GM21529 (cell line): ENCODE results near the gene GADD45B.
"Not testable (repeated sequence)": the region's sequence is repeated elsewhere in the genome, so short reads cannot be mapped to it uniquely, and the experiment has no call there.

Experiments used
- ATAC-seq: cut with Tn5 transposase; IDR thresholded peaks from one replicate; pipeline ENCODE4 v1.9.1; 2021; ENCODE audit not compliant: unreplicated experiment

Gene GADD45B

DNA sequence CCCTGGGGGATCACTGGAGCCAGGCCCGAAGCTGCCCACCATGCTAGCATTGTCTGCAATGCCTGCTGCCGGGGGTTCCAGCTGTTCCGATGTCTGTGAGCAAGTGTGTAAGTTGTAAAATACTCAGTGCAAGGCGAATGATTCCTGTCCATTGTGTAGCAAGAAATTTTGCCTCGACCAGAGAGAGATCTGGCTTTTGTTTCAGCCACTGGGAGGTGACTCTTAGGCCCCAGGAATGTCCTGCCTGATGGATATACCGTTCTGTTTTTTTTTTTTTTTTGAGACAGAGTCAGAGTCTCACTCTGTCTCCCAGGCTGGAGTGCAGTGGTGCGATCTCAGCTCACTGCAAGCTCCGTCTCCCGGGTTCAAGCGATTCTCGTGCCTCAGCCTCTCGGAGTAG lies 7.3 kb upstream of the GADD45B start:
- no peak for ATAC-seq

DNA sequence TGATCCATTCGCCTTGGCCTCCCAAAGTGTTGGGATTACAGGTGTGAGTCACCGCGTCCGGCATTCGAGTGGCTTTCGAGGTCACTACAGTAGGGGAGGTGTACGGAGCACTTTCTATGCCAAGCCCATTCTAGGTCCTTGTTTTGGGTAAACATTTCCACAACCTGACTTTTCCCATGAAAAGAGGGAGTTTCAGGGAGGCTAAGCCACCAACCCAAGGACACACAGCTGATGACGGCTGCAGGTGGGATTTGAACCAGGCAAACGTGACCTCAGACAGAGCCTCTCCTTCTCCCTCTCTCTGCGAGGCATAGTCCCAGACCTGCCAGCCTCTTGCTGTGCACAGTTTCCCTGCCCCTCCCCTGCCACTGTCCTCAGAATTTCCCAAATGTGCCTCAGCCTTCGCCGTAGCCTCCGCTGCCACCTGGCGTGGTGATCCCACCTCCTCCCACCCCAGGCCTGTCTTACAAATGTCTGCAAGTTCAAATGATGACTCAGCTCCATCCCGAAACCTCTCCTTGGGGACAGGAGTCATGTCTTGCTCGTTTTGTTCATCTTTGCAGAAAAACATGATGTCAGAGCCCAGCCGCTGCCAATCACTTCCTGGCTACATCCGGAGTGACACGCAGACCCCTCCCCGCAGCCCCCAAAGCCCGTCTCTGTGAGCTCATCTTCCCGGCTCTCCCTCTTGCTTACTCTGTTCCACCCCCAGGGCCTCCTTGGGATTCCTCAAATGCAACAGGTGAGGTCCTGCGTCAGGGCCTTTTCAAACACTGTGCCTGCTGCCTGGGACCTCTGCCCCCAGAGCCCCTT lies 6.6 kb upstream of the GADD45B start:
- ATAC-seq, result no peak

DNA sequence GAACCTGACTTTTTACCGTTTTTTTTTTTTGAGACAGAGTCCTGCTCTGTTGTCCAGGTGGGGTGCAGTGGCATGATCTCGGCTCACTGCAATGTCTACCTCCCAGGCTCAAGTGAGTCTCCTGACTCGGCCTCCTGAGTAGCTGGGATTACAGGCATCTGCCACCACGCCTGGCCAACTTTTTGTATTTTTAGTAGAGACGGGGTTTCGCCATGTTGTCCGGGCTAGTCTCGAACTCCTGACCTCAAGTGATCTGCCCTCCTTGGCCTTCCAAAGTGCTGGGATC lies 6.1 kb upstream of the GADD45B start:
- ATAC-seq, result not testable (repeated sequence)

GRCh38 chr19:2474232-2475017 lies 1.5 kb upstream of the GADD45B start:
- ATAC-seq, result peak; percentile 29

DNA sequence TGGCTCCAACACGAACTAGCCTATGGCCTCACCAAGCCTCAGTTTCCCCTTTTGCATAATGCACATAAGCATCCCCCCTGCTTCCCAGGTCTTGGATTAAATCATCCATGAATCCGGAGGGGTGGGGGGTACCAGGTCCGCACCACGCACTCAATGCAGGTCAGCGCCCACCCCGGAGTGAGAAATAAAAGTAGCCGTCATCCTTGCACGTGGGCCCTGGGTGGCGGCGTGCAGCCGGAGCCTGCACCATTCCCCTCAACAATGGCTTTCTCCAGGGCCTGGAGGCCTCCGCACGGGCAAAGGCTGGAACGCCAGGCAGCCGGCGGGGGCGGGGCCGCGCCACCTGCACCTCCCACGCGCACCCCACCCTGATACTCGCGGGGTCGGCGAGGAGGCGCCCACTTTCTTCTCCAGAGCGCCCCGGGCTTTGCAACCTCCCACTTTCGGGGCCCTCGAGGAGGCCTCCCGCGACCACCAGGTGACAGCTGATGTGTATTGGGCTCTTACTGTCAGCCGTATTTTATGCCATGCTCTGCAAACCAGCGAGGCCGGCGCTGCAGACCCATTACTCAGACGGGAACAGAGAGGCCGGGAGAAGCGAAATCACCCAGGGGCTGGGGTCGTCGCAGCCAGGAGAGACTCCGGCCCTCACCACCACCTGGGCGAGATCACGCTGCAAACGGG lies 767 bp upstream of the GADD45B start:
- ATAC-seq, result peak; percentile 10

- no peak for ATAC-seq
These were observed 669 bp downstream of the GADD45B start for GRCh38 chr19:2476451-2477140.

DNA sequence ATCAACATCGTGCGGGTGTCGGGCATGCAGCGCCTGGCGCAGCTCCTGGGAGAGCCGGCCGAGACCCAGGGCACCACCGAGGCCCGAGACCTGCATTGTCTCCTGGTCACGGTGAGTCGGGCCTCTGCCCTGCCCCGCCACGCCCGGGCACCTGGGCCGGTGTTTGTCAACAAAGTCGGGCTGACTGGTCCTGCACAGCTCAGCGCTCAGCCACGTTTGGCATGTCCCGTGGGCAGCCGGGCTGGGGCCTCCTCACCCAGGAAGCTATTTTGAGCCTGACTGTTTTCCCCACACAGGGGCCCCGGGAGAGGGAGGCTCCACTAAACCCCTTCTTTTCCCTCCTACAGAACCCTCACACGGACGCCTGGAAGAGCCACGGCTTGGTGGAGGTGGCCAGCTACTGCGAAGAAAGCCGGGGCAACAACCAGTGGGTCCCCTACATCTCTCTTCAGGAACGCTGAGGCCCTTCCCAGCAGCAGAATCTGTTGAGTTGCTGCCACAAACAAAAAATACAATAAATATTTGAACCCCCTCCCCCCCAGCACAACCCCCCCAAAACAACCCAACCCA lies 1.3 kb downstream of the GADD45B start:
- no peak for ATAC-seq

DNA sequence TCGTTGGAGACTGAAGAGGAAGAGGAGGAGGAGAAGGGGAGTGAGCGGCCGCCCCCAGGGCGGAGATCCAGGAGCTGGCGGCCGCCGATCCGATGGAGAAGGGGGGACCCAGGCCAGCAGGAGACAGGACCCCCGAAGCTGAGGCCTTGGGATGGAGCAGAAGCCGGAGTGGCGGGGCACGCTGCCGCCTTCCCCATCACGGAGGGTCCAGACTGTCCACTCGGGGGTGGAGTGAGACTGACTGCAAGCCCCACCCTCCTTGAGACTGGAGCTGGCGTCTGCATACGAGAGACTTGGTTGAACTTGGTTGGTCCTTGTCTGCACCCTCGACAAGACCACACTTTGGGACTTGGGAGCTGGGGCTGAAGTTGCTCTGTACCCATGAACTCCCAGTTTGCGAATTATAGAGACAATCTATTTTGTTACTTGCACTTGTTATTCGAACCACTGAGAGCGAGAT lies 1.8 kb downstream of the GADD45B start:
- no peak for ATAC-seq

- no peak for ATAC-seq
These were observed 2.4 kb downstream of the GADD45B start for GRCh38 chr19:2478278-2478755.

DNA sequence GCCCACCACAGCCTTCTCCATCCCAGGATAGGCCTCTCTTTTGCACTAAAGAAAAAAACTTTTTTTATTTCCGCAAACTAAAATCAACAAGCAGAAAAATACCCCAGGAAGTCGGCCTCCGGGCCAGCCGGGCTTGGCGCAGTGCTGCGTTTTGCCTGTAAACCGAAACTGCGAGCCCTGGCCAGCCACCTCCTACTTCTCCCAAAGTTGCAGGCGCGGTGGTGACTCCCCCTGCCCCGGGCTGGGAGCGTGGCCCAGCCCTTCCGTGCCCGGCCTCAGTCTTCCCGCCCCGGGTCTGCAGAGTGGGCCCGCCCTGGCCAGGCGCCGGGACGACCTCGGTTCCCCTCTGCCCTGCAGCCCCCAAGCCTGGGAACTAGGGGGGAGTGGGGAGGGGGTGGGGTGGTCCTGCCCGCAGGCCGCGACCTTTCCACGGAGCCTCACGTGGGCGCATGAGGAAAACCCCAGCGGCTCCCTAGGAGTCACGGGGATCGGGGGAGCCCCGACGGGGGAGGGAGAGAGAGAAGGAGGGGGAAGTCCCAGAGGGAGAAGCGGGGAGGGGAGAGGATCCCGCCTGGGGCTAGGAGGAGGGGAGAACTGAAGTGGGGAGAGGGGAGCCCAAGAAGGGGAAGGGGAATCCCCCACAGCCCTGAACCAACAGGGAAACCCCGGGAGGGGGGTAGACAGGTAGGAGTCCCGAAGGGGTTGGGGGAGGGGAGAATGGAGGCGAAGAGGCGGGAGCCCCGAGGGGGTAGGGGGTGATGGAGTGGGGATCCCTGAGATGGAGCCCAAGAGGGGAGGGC lies 3.0 kb downstream of the GADD45B start:
- ATAC-seq, result no peak

GRCh38 chr19:2479556-2480194 lies 3.7 kb downstream of the GADD45B start:
- ATAC-seq, result no peak

DNA sequence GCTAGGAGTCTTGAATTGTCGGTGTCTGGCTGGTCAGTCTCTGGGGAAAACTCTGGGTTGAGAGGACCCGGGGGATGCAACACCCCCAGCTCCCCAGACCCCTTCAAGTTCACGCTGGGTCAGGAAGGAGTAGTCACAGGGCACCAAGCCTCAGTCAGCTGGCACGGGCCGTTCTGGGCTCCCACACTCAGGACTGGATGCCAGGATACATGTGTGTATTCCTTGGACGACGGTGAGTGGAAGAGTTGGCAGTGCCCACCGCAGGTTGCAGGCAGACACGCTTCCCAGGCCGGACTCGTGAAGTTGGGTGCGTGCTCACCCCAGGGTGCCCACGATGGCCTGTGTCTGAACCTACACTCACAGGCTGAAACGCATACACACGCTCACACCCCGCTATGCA lies 5.5 kb downstream of the GADD45B start:
- ATAC-seq, result no peak

DNA sequence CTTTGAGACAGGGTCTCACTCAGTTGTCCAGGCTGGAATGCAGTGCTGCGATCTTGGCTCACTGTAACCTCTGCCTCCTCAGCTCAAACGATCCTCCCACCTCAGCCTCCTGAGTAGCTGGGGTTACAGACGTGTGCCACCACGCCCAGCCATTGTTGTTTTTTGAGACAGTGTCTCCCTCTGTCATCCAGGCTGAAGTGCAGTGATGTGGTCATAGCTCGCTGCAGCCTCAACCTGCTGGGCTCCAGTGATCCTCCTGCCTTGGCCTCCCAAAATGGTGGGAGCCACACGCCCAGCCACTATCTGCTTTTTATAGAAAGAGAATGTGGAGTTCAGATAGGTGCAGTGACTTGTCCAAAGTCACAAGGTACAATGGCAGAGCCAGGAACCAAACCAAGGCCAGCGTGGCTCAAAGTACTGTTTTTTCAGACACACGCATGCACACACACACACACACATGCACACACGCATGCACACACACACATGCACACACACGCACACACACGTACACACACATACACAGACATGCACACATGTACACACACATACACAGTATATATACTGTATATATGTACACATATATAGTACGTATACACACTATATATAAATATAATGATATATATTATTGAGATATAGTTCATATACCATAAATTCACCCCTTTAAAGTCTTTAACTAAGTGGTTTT lies 6.6 kb downstream of the GADD45B start:
- no peak for ATAC-seq

DNA sequence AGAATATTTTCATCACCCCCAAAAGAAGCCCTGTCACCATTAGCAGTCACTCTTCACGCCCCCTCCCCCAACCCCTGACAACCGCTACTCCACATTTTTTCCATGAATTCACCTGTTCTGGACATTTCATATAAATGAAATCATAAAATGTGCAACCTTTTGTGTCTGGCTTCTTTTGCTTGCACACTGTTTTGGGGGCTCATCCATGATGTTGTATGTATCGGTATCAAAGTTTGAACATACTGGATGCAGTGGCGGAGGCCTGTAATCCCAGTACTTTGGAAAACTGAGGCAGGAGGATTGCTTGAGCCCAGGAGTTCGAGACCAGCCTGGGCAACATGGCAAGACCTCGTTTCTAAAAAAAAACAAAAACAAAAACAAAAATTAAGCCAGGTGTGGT lies 7.2 kb downstream of the GADD45B start:
- ATAC-seq, result no peak

DNA sequence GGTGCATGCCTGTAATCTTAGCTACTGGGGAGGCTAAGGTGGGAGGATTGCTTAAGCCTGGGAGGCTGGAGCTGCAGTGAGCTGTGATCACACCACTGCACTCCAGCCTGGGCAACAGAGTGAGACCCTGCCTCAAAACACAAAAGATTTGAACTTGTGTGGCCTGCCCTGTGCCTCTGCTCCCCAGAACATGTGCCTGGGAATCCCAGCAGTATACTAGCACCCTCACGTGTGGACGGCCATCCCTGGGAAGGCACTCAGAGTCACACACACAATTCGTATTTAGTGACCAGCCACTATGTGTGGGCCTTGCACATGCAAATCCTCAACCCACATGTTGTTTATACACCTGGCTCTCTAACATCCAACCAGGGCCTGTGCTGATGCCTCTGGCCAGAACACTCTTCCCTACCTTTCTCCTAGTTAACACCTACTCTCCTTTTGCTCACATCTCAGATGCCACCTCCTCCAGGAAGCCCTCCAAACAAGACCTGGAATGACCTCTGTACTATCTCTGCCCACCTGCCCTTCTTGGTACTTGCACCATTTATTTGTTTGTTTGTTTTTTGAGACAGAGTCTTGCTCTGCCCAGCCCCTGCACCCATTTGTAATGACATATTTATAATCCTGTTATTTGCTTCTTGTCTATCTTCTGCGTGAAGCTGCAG lies 7.7 kb downstream of the GADD45B start:
- ATAC-seq, result no peak

DNA sequence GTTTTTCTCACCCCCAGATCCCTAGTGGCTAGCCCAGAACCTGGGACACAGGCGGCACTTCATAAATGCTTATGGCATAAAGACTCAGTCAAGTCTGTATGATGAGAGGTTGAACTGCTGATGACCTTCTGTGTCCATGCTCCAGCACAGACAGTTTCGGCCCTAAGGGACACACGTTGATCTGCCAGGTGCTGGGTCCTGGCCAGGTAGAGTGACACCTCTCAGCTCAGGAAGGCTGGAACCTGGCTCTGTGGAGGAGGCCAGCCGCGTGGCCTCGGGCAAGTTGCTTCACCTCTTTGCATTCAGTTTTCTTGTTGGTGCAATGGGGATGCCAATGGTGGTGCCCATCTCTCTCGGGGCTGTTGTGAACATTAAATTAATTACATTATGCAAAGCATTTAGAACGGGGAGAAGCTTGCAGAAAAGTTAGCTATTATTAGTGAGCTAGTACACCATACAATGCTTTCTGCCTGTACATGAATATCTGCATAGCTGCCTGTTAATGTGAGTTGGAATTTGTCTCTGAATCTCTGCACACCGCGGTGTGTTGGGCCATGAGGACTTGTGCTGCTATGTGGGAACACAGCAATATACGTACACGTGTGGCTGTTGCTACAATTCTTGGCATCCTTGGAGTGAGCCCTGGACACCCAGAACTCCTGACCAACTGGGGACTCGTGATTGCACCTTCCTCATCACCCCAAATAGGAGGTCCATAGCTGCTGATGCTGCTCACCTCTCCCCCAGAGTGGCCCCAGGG lies 8.4 kb downstream of the GADD45B start:
- no peak for ATAC-seq

- ATAC-seq, result no peak
These were observed 9.5 kb downstream of the GADD45B start for GRCh38 chr19:2485428-2485827.

- ATAC-seq, result no peak
These were observed 11.2 kb downstream of the GADD45B start for GRCh38 chr19:2487090-2487489.
